ENCODE data around the gene C1S.
"Not testable (repeated sequence)": the region's sequence is repeated elsewhere in the genome, so short reads cannot be mapped to it uniquely, and the experiment has no call there.

The C1S gene

DNA sequence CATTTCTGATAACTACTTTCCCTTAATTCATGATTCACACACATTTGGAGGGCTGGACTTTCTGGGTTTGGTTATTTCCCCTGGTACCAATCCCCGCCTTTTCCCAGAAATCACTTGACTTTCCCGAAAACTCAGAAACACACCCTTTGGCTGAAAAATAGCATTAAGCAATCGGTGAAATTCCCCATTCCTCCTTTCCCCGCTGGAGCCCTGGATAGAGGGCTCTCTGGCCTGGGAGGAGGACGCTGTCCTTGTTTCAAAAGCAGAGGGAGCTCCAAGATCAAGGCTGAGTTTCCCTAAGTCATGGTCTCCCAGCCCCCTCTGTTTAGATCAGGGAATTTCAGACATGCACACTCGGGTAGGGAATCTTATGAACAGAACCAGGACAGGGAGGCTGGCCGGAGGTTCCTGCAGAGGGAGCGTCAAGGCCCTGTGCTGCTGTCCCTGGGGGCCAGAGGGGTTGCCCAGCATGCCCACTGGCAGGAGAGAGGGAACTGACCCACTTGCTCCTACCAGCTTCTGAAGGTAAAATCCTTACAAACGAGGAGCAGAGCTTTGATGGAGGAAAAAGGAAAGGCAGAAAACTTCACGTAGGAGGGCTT, at the start of gene C1S:
Gene C1S, plus strand, starts transcription at position 366 of the 602 bp plus-strand sequence. CDS start 1,195 bp downstream, outside the sequence.
- H3K4me3 ChIP-seq (ENCODE audit: low read depth, low read length), result no peak within 1 kb of the TSS

DNA sequence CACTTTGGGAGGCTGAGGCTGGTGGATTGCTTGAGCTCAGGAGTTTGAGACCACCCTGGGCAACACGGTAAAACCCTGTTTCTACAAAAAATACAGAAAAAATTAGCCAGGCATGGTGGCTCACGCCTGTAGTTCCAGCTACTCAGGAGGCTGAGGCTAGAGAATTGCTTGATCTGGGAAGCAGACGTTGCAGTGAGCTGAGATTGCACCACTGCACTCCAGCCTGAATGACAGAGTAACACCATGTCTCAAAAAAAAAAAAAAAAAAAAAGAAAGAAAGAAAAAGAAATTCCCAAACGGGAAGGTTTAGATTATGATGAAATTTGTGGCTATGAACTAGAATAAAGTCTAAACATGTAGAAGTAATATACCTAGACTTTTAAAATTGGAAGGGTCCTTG, 49.1 kb upstream of the C1S start:
- not testable (repeated sequence) for H3K4me3 ChIP-seq (ENCODE audit: low read depth, low read length)

DNA sequence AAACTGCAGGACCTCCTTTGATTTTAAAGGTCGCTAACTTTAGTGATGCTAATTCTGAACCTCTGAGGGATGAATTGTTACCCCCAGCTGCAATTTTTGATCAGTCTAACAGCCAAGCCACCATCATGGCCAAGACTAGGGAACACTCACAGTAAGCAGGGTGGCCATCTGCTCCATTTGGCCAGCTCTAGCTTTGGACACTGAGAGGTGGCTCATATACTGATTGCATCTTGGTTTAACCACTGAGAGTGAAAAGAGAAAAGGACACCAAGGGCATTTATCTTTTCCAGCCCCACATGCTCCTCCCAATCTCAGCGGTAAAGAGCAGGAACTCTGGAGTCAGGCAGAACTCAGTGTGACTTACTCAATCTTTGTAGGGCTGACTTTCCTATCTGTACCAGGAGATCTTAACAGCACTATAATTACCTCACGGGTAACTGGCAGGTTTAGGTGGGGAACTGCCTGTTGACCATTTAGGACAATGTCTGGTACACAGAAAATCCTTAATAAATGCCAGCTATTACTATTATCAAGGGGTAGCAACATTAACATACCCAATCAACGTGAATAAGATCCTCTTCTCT, 48.4 kb upstream of the C1S start:
- no peak overlapping the region for H3K4me3 ChIP-seq (ENCODE audit: low read depth, low read length)

DNA sequence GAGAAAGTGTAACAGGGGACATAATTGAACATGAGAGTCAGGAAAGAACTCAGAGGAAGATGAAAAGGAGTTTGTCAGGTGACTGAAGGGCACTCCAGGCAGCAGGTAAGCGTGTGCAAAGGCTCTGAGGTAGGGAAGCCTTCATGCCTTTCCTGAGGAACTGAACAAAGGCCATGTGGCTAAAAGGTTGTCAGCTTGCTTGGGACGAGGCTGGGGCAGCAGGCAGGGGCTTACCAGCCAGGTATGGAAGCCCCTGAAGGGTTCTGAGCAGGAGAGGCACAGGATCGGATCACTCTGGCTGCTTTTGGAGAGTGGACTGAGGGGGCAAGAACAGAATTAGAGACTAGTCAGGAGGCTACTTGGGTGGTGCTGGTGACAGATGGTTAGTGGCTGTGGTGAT, 47.4 kb upstream of the C1S start:
- H3K4me3 ChIP-seq (ENCODE audit: low read depth, low read length), result no peak overlapping the region

DNA sequence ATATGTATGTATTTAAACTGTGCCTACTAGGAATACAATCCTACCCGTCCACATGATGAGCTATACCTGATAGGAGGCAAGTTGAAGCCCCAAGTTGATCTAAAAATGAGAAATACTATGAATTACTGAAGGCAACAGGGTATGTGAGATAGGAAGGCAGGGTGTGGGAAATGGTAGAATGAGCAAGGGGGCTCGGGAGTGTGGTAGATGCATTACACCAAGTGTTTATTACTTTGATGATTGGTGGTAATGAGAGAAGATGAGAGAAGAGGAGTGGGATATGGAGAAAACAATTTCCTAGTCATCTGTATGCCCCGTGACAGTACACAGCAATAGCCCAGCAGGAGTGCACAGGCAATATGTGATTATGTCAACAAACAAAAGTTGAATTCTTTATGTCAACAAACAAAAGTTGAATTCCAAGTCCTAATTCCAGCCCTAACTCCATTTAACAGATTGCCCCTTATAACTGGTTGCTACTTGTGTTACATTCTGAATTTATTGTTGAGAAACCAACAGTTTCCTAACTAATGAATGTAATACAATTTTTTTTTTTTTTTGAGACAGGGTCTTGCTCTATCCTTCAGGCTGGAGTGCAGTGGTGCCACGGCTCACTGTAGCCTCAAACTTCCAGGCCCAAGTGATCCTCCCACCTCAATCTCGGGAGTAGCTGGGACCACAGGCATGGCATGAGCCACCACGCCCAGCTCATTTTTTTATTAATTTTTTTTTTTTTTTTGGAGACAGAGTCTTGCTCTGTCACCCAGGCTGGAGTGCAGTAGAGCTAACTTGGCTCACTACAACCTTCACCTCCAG, 44.8 kb upstream of the C1S start:
- no peak overlapping the region for H3K4me3 ChIP-seq (ENCODE audit: low read depth, low read length)

DNA sequence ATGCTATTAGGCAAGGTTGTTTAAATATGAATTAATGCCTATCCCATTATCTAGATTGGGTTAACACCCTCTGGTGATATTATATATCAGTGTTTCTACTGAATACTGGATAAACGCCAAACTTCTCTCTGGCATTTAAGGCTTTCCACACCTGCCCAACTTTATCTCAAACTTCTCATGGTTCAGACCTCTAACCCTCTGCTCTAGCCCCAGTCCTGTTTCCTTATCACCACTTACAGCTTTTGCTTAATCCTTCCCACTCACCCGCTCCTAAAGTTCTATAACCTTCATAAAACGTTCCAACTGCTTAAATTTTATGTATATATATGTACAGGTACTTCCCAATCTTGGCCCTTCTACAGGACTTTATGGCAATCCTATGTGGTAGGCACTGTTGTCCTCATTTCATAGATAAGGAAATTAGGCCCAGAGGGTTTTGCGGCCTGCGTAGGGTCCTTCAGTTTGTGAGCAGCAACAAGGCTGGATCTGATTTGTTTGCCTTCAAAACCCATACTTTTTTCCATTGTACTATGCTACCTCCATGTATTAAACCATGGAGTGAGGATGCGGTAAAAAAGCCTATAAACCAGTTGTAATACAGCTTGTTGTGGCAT, 43.5 kb upstream of the C1S start:
- H3K4me3 ChIP-seq (ENCODE audit: low read depth, low read length), result no peak overlapping the region

DNA sequence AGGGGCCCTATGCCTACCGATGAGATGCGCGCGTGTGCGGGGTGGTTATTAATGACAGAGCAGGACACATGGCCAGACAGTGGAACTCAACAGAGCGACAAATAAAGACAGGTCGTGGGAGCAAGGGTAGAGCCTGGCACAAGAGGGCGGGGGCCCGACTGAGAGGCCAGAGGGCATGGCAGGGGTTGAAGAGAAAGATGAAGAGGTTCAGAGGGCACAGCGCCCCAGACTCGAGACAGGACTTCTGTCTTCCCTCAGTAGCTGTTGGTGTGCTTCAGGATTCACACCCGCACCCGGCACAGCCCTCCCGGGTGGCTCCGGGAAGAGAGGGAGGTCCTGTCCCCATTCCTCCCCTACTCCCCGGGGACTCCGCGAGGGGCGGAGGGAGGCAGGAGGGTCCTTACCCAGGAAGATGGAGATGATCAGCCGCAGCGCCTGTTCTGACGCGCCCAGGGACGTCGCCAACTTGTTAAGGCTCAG, 42.6 kb upstream of the C1S start:
- H3K4me3 ChIP-seq (ENCODE audit: low read depth, low read length), result peak overlapping the region; percentile 83

DNA sequence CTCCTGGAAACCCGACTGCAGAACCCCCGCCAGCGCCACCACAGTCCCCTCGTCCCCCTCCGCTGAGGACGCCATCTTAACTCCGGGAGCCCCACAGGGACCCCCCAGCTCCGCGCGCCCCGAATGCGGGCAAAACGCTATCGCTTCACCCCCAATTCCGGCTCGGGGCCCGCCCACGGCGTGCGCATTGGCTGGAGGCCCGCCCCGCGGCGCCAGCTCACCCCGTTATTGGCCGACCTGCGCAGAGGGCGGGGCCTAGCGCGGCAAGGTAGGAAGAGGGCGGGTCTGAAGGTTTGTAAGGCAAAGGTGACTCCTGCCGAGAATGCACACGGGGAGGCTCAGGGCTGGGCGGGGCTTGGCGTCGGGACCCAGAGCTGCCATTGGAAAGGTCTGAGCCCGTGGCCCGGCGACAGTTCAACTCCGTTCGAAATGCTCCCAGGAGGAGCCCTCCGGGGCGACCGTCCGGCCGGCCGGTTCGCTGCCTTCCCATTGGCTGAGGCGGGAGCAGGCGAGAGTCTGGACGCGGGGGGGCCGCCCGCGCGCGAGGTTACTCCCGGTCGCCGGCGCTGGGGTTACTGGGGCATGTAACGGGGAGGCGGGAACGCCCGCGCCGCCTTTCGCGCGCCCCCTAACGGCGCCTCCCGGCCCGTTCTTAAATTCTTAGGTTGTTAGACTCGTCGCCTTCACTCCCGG, 42.0 kb upstream of the C1S start, which contains the start of gene LPCAT3:
Gene LPCAT3, minus strand, starts transcription at position 127 of the 693 bp plus-strand sequence. Its CDS starts 52 bp downstream, at position 75.
- peak within 1 kb of the TSS; percentile 83 for H3K4me3 ChIP-seq (ENCODE audit: low read depth, low read length)

DNA sequence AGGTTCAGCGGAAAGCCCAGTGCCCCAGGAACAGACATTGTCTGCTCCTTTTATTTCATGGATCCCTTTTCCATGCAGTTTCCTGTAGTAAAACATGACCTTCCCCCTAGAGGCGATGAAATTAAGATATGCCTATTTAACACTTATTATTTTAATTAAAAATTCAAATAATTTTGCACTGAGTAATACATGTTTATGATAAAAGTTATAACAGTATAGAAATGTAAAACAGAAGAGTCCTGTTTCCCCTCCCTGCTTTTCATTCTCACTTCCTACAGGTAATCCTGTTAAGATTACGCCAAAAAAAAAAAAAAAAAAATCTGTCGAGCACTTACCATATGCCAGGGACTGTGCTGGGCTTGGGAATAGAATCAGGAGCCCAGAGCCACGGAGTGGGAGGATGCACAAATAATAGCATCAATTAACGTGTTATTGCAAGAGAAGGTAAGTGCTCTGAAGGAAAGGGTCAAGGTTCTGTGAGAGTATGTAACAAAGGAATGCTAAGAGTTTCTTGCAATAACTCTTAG, 41.4 kb upstream of the C1S start:
- peak overlapping the region; percentile 83 for H3K4me3 ChIP-seq (ENCODE audit: low read depth, low read length)

DNA sequence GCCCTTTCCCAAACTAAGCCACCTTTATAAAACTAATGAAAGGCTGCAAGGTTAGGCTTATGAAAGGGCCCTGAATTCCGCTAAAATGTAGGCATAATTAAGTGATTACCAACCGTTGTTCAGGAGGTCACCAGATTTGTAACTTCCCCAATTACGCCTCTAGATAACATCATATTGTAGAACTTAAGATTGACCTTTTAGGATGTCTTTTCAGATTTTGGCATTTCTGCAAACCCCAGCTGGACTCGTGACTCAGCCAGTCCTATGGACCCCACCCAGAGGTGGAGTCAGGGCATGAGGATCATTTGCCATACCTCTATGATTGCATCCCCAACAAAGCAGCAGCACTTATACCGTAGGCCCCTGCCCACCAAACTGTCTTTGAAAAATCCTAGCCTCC, 38.6 kb upstream of the C1S start:
- no peak overlapping the region for H3K4me3 ChIP-seq (ENCODE audit: low read depth, low read length)

DNA sequence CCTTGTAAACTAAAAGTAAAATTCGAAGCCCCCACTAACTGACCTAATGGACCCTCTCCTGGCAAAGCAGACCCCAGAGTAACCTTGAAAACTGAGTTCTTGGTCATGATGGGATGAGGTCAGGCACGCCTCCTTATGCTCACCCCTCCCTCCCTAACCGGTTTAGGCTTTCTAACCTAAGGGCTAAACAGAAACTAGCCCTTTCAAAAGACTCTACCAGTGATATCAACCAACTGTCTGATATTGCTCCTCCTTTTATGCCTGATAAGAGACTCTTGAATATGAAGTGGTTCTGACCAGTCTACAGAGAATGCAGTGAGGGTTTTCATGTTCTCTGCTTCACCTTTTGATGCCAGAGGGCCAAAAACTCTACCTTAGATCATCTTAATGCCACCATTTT, 37.4 kb upstream of the C1S start:
- H3K4me3 ChIP-seq (ENCODE audit: low read depth, low read length), result no peak overlapping the region

DNA sequence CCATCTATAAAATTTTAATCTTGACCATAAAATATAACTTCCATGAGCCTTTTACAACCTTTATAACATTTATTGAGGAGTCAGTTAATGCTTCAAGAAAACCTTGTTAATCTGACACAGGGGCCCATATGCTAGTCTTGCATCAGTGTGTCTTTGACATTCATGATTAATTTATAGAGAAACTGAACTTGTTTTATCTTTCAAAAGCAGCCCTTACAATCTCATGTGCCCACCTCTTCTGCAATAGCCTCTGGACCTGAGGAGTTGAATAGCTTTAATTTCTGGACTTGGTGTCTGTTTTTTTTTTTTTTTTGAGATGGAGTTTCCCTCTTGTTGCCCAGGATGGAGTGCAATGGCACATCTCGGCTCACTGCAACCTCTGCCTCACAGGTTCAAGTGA, 33.7 kb upstream of the C1S start:
- no peak overlapping the region for H3K4me3 ChIP-seq (ENCODE audit: low read depth, low read length)

DNA sequence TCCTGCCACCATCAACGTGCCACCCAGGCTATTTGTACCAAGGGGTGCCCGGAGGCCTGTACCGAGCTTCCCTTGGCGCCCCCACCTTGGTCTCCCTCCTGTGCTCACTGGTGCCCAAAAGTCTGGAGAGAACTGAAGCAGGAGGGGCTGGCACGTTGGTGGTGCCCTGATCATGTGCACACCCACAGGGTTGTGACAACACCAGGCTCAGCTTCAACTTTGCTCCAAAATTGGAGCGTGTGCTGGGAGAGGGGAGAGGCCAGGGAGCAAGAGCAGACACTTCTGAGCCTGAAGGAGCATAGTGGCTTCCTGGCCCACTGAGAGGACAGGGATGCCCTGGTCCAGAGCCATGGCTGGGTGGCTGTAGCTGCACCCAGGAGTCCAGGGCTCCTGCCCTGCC, 29.2 kb upstream of the C1S start:
- H3K4me3 ChIP-seq (ENCODE audit: low read depth, low read length), result no peak overlapping the region

DNA sequence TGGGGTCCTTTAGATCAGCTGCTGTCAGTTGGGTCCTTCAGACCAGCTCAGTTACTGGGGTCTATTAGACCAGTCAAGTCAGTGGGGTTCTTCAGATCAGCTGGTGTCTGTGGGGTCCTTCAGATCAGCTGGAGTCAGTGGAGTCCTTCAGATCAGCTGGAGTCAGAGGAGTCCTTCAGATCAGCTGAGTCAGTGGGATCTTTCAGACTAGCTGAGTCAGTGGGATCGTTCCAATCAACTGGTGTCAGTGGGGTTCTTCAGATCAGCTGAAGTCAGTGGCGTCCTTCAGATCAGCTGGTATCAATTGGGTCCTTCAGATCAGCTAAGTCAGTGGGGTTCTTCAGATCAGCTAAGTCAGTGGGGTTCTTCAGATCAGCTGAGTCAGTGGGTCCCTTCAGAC, 27.5 kb upstream of the C1S start:
- no peak overlapping the region for H3K4me3 ChIP-seq (ENCODE audit: low read depth, low read length)

DNA sequence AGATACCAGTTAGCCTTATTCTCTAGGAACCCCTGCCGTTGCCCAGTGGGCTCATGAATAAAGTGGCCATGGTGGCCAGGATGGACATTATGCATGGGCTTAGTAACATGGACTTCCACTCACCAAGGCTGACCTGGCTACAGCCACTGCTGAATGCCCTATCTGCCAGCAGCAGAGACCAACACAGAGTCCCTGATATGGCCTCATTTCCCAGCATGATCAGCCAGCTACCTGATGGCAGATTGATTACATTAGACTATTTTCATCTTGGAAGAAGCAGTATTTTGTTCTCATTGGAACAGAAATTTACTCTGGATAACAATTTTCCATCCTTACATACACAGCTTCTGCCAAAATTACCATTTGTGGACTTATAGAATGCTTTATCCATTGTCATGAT, 26.1 kb upstream of the C1S start:
- H3K4me3 ChIP-seq (ENCODE audit: low read depth, low read length), result no peak overlapping the region

DNA sequence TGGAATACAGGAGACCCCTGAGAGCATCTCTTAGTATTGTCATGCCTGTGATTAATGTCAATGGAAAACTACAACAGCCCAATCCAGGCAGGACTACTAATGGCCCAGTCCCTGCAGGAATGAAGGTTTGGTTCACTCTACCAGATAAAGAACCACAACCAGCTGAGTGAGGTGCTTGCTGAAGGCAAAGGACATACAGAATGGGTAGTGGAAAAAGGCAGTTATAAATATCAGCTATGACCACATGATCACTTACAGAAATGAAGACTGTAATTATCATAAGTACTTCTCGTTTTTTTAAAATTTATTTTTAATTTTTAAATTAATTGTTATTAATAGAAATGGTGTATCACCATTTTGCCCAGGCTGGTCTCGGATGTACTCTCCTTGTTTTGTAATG, 25.1 kb upstream of the C1S start:
- no peak overlapping the region for H3K4me3 ChIP-seq (ENCODE audit: low read depth, low read length)

DNA sequence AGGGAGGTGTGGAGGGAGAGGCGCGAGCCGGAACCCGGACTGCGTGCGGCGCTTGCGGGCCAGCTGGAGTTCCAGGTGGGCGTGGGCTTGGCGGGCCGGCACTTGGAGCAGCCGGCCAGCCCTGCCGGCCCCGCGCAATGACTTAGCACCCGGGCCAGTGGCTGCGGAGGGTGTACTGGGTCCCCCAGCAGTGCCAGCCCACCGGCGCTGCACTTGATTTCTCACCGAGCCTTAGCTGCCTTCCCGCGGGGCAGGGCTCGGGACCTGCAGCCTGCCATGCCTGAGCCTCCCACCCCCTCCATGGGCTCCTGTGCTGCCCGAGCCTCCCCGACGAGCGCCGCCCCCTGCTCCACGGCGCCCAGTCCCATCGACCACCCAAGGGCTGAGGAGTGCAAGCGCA, 23.1 kb upstream of the C1S start:
- H3K4me3 ChIP-seq (ENCODE audit: low read depth, low read length), result not testable (repeated sequence)

DNA sequence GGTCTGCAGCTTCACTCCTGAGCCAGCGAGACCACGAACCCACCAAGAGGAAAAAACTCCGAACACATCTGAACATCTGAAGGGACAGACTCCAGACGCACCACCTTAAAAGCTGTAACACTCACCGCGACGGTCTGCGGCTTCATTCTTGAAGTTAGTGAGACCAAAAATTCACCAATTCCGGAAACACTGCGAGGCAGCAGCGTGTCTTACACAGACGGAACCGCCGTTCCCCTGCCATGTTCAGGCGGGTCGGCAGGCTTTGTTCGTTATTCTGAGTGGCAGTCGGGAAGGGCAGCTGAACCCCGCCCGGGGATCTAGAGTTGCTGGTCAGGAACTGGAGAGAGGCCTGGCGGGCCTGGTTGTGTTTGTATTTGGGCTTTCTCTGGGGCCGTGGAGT, 21.9 kb upstream of the C1S start:
- H3K4me3 ChIP-seq (ENCODE audit: low read depth, low read length), result no peak overlapping the region

DNA sequence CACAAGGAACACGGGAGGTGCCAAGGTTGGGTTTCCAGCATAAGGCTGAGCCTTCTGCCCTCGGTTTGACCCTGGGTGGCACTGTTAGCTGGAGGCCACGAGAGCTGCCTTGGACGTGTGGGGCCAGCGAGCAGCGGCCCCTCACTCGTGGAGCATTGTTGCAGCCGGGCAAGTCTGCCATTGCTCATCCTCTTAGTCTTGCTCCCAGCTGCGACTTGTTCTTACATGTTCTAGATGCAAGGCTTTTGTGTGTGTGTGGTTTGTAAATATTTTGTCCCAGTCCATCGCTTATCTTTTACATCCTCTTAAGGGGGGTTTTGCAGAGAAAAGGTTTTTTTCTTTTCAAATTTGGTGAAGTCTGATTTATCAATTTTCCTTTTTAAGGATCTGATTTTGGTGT, 21.1 kb upstream of the C1S start:
- no peak overlapping the region for H3K4me3 ChIP-seq (ENCODE audit: low read depth, low read length)

DNA sequence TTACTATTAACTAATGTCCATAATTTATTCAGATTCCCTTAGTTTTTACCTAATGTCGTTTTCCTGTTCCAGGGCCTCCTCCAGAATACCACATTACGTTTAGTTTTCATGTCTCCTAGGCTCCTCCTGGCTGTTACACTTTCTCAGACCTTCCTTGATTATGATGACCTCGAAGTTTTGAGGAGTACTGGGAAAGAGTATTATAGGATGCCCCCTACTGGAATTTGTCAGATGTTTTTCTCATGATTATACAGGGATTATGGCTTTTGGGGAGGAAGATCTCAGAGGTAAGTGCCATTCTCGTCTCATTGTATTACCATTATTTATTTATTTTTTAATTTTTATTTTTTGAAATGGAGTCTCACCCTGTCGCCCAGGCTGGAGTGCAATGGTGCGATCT, 17.7 kb upstream of the C1S start:
- H3K4me3 ChIP-seq (ENCODE audit: low read depth, low read length), result no peak overlapping the region

DNA sequence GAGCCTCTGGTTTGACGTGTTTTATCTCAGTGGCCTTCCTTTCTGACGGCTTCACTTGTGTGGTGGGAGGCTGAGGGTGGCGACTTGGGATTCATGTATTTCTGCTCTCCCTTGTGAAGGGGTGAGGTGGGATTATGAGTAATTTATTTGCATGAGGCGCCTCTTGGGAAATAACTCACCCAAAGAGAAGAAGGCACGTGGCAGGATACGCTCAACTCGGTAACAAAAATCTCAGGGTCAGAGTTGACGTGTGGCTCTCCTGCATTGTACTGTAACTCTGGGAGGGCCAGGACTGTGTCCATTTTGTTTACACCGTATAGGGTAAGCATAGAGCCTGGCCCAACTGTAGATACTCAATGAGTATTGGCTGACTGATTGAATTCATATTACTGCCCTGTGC, 14.6 kb upstream of the C1S start:
- H3K4me3 ChIP-seq (ENCODE audit: low read depth, low read length), result no peak overlapping the region
